ENCODE measurements around the gene MAMLD1. TPM values are rescaled to one million over a fixed set of nuclear protein-coding genes. Genes with fewer than 3 reads are reported as not detected.

The MAMLD1 gene
- total and polyA plus RNA-seq, 2 of the 8 experiments (the other 6 are each of a cell fraction or from before 2014, with no cell fraction given), result 0.09 to 0.26 TPM

GRCh38 chrX:150504397-150505182 is 141.5 kb downstream of the MAMLD1 start:
- Histone ChIP-seq H4K8ac (ENCODE audit: extremely low read depth, insufficient read depth, low read length) (no peak overlapping the region), H3K4ac (replicated peaks; ENCODE audit: insufficient read length, low read depth, low read length) (no peak overlapping the region), H3K36me3 (ENCODE audit: control insufficient read depth in 2 of 4, insufficient read depth in 4 of 4, low read length in 3 of 4) (no peaks in the 10 kb centered on the region), H3K56ac (replicated peaks; ENCODE audit: insufficient read length, low read depth, low read length) (no peak overlapping the region), H3K79me1 (ENCODE audit: low read depth, low read length) (no peaks in the 10 kb centered on the region), H3K4me2 (ENCODE audit: insufficient read depth in 1 of 2, low read depth in 2 of 2, low read length in 2 of 2) (no peak overlapping the region), H3K4me3 (ENCODE audit: extremely low read depth in 1 of 4, insufficient read depth in 2 of 4, low read depth in 3 of 4, low read length in 4 of 4) (no peak overlapping the region), H3K79me2 (ENCODE audit: control insufficient read depth in 1 of 2, insufficient read depth in 2 of 2, low read length in 2 of 2) (no peaks in the 10 kb centered on the region), H3K9ac (replicated peaks in 1 of 4; ENCODE audit: extremely low read depth in 1 of 4, low read depth in 3 of 4, low read length in 3 of 4) (no peak overlapping the region), H3K27me3 (replicated peaks in 1 of 4; ENCODE audit: control insufficient read depth in 3 of 4, extremely low read depth in 1 of 4, insufficient read depth in 3 of 4, low read length in 3 of 4) (no peaks in the 10 kb centered on the region), H3K4me1 (replicated peaks in 1 of 4; ENCODE audit: control insufficient read depth in 3 of 4, insufficient read depth in 4 of 4, low read length in 3 of 4) (peaks cover 7 to 37% (median 20%) of the 10 kb centered on the region in 4 experiments; a peak in 6 of 7 replicates), H2BK20ac (ENCODE audit: low read length) (no peak overlapping the region), H4K91ac (replicated peaks; ENCODE audit: insufficient read length, low read length) (peak overlapping the region; percentile 29), H2AK5ac (ENCODE audit: low read depth, low read length) (no peak overlapping the region), H4K20me1 (replicated peaks in 1 of 2; ENCODE audit: control insufficient read depth in 1 of 2, insufficient read depth in 2 of 2, low read length in 2 of 2) (no peaks in the 10 kb centered on the region), H3K14ac (ENCODE audit: insufficient read length) (no peak overlapping the region), H2BK12ac (ENCODE audit: low read depth, low read length) (peak overlapping the region; percentile 27; the same call in 1 of the 2 replicates), H2BK15ac (ENCODE audit: low read length) (no peak overlapping the region), H3K23ac (ENCODE audit: insufficient read length) (no peak overlapping the region), H4K5ac (ENCODE audit: insufficient read length, low read depth, low read length) (no peak overlapping the region), H3K27ac (ENCODE audit: low read depth, low read length) (no peak overlapping the region), H3K23me2 (ENCODE audit: low read depth, low read length) (no peaks in the 10 kb centered on the region), H2BK120ac (replicated peaks; ENCODE audit: low read depth, low read length) (no peak overlapping the region), H2AFZ (ENCODE audit: low read length) (no peak overlapping the region), H3K18ac (ENCODE audit: extremely low read depth, low read length) (no peak overlapping the region), H3K9me3 (ENCODE audit: insufficient read depth in 2 of 2, low read depth in 1 of 2, low read length in 1 of 2) (no peaks in the 10 kb centered on the region), H2BK5ac (ENCODE audit: low read depth, low read length) (0 out of 2 replicates have a peak overlapping the region, but pooled peaks have one; percentile 94)
- WGBS, 2 experiments (ENCODE audit: extremely low coverage in 1 of 2, insufficient coverage in 1 of 2, insufficient read length in 1 of 2, insufficient replicate concordance in 2 of 2, low coverage in 1 of 2, low lambda C conversion rate in 2 of 2, missing lambda C conversion rate in 1 of 2), result 82% methylated on average over 7 of the region's 9 CpGs; no CpG with 5 or more reads in 1 of the 2 experiments
- ChIA-PET CTCF (ENCODE audit: partially characterized antibody) (interaction anchor here (0.6 to 1.5 kb wide), 4 partner anchors 10 to 39 kb away, joined by 3 to 4 read pairs (median 4); no protein-coding TSS in a partner anchor), POLR2A (ENCODE audit: partially characterized antibody) (no interaction called here)
- DNase-seq (ENCODE audit: low read depth in 1 of 2, low spot score in 2 of 2) (no peak), FAIRE-seq (no peak)
- no peak for TF ChIP-seq SIX5 (IDR thresholded peaks at IDR 0.05; ENCODE audit: low read depth, low read length)
- TF ChIP-seq CEBPB (IDR thresholded peaks at IDR 0.05; ENCODE audit: low read depth, low read length), result no peak
- TF ChIP-seq RXRA (IDR thresholded peaks at IDR 0.05; ENCODE audit: insufficient read depth, low read depth, low read length), result no peak
- no peak for TF ChIP-seq ATF2 (IDR thresholded peaks at IDR 0.05; ENCODE audit: low read length)
- TF ChIP-seq TAF7 (optimal IDR thresholded peaks at IDR 0.05; ENCODE audit: borderline replicate concordance, low read depth, low read length), result no peak
- no peak for TF ChIP-seq RNF2 (IDR thresholded peaks at IDR 0.05; ENCODE audit: borderline replicate concordance, low read depth, low read length, missing control alignments, poor library complexity, severe bottlenecking)
- no peak for TF ChIP-seq BACH1 (IDR thresholded peaks at IDR 0.05; ENCODE audit: low read length)
- no peak for TF ChIP-seq CBX5 (IDR thresholded peaks at IDR 0.05; ENCODE audit: low read depth, low read length)
- no peak for TF ChIP-seq CHD1 (IDR thresholded peaks at IDR 0.05; ENCODE audit: low read depth, low read length)
- TF ChIP-seq SIN3A (conservative IDR thresholded peaks at IDR 0.05 in 1 of 2, IDR thresholded peaks at IDR 0.05 in 1 of 2; ENCODE audit: low read depth in 1 of 2, low read length in 2 of 2), result no peak
